ENCODE measurements around the gene RAD51B. TPM values are rescaled to one million over a fixed set of nuclear protein-coding genes. Genes with fewer than 3 reads are reported as not detected.

RAD51B gene
- total RNA-seq, 1 experiment from 2014 or later, result 20.0 TPM

DNA sequence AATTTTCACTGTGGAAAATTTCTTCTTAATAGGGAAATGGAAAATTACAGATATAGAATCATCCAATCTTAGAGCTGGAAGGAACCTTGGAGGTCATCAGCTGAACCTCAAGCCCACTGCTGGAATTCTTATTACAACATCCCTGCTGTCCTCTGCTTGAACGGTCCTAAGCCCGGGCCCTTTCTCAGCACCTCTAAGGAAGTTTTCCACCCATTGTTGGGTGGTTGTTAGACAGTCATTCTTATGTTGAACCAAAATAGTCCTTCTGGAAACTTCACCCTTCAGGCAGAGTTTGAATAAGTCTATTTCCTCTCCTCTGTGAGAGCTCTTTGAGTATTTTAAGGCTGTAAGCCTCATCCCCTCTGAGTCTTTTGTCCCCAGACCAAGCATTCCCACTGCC lies 902.6 kb downstream of the RAD51B start:
- Histone ChIP-seq H3K36me3 (ENCODE audit: control insufficient read depth in 1 of 2, insufficient read depth in 2 of 2, low read length in 2 of 2) (no peaks in the 10 kb centered on the region), H3K79me2 (ENCODE audit: insufficient read depth, low read length) (no peaks in the 10 kb centered on the region), H3K4me3 (replicated peaks in 1 of 2; ENCODE audit: low read depth in 1 of 2, low read length in 2 of 2) (no peak overlapping the region), H3K4me2 (ENCODE audit: low read length) (no peak overlapping the region), H3K27me3 (ENCODE audit: insufficient read depth, low read length) (no peaks in the 10 kb centered on the region), H3K9ac (ENCODE audit: low read length) (no peak overlapping the region), H4K20me1 (ENCODE audit: insufficient read depth) (no peaks in the 10 kb centered on the region), H3K9me3 (ENCODE audit: control insufficient read depth in 1 of 2, insufficient read depth in 1 of 2, low read depth in 1 of 2, low read length in 2 of 2) (no peaks in the 10 kb centered on the region), H3K4me1 (ENCODE audit: control insufficient read depth in 1 of 2, insufficient read depth in 2 of 2, low read length in 2 of 2) (peaks cover 0 to 5% of the 10 kb centered on the region in 2 experiments; a peak in 1 of 4 replicates), H3K27ac (ENCODE audit: low read depth, low read length) (no peak overlapping the region), H2AFZ (ENCODE audit: low read depth, low read length, poor library complexity, severe bottlenecking) (no peak overlapping the region), H3K9me2 (ENCODE audit: insufficient read depth) (no peaks in the 10 kb centered on the region)
- RAD21 ChIA-PET (ENCODE audit: low non-redundant PET in 1 of 2, low total read pairs in 2 of 2, uncharacterized antibody in 2 of 2, unreplicated experiment in 2 of 2), result no interaction called here
- ATAC-seq, result no peak
- intact Hi-C loops (cut with micrococcal nuclease), result no loop called here
- CTCF ChIA-PET, result no interaction called here
- TF ChIP-seq SP1 (IDR thresholded peaks at IDR 0.05; ENCODE audit: low read depth), result no peak
- TF ChIP-seq ZNF274 (IDR thresholded peaks at IDR 0.05; ENCODE audit: low read depth, low read length), result no peak
- TF ChIP-seq ZFX (IDR thresholded peaks at IDR 0.05), result no peak
- TF ChIP-seq FOSL1 (IDR thresholded peaks at IDR 0.05; ENCODE audit: low read depth), result no peak
- TF ChIP-seq, protein P1, sequence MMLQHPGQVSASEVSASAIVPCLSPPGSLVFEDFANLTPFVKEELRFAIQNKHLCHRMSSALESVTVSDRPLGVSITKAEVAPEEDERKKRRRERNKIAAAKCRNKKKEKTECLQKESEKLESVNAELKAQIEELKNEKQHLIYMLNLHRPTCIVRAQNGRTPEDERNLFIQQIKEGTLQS (IDR thresholded peaks at IDR 0.05), result no peak
- no peak for TF ChIP-seq CBX3 (IDR thresholded peaks at IDR 0.05; ENCODE audit: low read depth)
- no peak for TF ChIP-seq SRF (IDR thresholded peaks at IDR 0.05; ENCODE audit: low read depth)
- TF ChIP-seq ELF1 (IDR thresholded peaks at IDR 0.05; ENCODE audit: borderline replicate concordance, low read depth), result no peak
- TF ChIP-seq EZH2phosphoT487 (IDR thresholded peaks at IDR 0.05; ENCODE audit: borderline replicate concordance), result no peak
- no peak for TF ChIP-seq JUND (IDR thresholded peaks at IDR 0.05)
- no peak for TF ChIP-seq CTCF (IDR thresholded peaks at IDR 0.05 in 2 of 3, conservative IDR thresholded peaks at IDR 0.05 in 1 of 3; ENCODE audit: borderline replicate concordance in 1 of 3, insufficient read depth in 1 of 3, low read depth in 2 of 3, low read length in 2 of 3)
- TF ChIP-seq, protein P2, sequence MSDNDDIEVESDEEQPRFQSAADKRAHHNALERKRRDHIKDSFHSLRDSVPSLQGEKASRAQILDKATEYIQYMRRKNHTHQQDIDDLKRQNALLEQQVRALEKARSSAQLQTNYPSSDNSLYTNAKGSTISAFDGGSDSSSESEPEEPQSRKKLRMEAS (IDR thresholded peaks at IDR 0.05), result no peak
- TF ChIP-seq, protein P3, sequence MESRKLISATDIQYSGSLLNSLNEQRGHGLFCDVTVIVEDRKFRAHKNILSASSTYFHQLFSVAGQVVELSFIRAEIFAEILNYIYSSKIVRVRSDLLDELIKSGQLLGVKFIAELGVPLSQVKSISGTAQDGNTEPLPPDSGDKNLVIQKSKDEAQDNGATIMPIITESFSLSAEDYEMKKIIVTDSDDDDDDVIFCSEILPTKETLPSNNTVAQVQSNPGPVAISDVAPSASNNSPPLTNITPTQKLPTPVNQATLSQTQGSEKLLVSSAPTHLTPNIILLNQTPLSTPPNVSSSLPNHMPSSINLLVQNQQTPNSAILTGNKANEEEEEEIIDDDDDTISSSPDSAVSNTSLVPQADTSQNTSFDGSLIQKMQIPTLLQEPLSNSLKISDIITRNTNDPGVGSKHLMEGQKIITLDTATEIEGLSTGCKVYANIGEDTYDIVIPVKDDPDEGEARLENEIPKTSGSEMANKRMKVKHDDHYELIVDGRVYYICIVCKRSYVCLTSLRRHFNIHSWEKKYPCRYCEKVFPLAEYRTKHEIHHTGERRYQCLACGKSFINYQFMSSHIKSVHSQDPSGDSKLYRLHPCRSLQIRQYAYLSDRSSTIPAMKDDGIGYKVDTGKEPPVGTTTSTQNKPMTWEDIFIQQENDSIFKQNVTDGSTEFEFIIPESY (IDR thresholded peaks at IDR 0.05; ENCODE audit: extremely low read depth, insufficient replicate concordance, low read length), result no peak
- no peak for TF ChIP-seq SIN3A (IDR thresholded peaks at IDR 0.05; ENCODE audit: low read depth)
- no peak for DNase-seq (ENCODE audit: low read depth, low spot score)
- BruUV-seq (replicated peaks), result no TSS peak
- POLR2A ChIA-PET, result no interaction called here

All from HCT116 (cell line).